DMS 273 (cell line): ENCODE measurements around the gene FGF14.

Experiments
- DNase-seq: peaks from one replicate; lab custom pipeline; 2025; ENCODE audit not compliant: unreplicated experiment; lab: John Stamatoyannopoulos, UW

Gene FGF14

DNA sequence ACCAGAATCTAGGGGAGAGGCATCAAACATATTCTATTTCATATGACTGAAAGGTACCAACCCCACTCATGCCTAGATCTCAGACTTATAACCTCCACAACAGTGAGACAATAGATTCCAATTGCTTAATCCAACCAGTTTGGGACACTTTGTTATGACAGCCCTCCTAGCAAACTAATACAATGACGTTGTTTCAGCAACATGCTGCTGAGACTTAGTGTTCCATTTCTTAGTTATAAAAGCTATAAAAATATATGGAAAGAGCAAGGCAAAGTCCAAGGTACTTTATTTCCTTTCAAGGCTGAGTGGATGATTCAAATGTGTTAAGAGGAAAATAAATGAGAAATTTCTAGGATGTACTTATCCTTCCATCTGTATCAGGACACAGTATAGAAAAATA, 352.0 kb downstream of the FGF14 start:
- no peak for DNase-seq

DNA sequence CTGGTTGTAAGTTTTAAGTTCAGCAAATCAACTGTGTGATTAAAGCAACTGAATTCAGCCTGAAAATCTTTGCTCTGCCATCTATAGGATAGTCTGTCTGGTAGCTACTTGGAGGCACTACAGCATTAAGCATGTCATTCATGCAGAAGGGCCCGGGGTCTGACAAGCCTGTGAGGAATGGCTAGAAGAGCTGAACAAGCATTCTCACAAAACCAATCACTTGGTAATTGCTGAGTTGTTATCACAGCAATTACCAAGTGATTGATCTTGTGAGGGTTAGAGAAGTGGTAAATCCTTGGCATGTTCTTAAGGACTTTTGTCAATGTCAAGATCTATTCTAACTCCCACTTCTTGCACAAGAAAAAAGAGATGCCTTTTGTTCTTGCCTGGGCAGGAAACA, 356.1 kb downstream of the FGF14 start:
- no peak for DNase-seq

DNA sequence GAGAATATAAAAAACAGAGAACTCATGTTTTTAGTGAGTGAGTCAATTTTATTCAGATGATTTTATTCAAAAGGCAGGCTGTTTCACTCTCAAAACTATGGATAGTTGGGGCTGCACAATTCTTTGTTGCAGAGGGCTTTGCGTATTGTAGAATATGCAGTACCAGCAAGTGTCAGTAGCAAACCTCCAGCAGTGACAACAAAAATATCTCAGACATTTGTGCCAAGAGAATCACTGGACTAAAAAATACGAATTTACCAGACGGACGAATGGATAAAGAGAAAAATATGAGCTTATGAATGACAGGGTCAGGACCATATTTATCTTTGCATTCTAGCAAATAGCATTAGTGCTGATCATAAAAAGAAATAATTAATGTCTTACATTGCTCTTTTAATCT, 359.1 kb downstream of the FGF14 start:
- DNase-seq: no peak

DNA sequence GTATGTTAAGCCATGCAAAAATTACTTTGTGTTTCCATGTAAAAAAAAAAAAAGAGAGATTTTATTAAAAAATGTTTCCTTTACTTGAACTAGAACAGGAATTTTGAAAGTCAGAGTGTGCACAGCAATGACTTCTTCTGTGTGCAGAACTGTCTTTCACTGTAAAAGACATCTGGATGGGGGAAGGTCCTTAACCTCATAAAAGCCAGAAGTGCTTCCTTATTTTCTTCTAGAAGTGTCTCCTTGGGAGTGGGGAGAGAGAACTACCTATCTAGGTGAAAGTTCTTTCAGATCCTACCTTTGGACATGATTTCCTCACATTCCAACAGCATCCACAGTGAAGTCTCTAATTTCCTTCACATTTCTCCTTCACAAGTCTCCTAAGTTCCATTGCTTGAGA, 360.3 kb downstream of the FGF14 start:
- no peak for DNase-seq

DNA sequence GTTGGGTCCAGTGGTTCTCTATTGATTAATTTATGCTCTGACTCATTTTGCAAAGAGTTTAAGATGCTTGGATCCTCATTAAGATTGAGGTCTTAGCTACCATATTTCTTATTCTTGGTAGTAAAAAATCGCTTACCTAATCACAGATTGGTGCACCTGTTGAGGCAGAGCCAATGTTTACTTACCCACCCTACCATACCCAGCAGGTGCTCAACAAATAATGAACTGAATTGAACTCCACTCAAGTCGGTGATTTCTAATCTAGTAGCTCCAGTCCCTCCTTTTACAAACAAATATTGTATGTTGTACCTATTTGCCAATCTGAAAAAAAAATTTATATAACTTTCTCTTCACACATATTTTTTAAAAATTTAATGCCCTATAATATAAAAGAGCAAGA, 361.0 kb downstream of the FGF14 start:
- no peak for DNase-seq

DNA sequence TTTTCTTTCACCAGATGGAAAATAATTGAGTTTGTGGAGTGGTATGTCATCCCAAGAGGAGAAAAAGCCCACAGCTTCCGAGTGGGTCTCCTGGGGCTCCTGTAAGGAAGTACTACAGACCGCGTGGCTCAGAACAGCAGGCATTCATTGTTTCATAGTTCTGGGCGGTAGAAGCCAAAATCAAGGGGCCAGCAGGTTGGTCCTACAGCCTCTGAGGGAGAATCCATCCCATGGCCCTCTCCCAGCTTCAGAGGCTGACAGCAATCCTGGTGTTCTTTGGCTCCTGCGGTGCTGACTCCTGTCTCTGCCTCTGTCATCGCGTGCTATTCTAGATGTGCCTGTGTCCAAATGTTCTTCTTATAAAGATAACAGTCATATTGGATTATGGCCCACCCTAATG, 362.6 kb downstream of the FGF14 start:
- DNase-seq: no peak

DNA sequence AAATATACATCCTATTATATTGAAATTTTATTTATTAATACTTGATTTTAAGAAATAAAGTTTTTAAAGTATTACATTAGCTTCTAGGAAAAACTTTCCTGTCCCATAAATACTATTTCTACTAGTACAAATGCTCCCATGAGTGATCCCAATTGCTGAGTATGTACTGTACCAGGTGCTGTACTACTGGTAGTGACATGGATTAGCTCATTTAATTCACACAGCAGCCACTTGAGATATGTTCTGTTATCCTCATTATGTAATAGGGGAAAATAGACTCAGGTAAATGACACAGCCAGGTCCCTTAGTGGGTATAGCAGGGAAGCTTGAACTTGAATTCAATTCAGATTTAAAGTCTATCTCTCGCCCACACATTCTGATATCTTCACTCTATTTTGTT, 363.1 kb downstream of the FGF14 start:
- no peak for DNase-seq

DNA sequence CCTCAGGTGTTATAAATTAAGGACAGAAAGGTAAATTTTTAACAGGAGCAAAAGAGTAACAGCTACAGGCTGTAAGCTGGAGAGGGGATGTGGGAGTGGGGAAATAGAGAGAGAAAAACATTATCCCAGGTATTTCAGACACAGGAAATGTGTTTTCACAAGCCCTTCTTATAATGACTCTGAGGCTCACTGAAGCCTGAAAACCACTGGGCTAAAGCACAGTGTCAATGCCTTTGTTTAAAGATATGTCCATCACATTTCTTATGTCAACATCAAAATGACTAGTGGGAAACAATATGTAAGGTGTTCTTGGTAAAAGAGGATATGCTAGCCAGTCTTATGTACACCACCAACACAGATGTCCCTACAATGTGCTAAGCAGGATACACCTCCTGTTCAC, 365.9 kb downstream of the FGF14 start:
- DNase-seq: no peak

DNA sequence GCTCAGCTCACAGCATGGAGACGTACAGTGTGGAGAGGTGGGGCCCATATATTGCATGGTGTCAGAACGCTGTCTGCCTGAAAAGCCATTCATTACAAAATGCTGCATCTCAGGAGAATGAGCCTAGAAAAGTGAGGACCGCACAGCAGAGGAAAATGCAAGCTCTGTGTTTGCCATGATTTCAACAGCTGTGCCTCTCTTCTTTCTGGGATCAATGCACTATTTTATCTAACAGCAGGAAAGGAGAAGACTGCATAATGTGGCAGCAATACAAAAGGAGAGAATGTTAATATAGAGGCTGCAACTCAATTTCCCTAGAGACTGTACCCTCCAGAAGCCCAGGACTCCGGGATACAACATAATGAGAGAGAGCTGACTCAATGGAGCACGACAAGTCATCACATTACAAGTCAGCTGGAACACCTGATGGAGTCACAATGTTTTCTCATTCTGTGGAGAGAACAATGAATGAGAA, 368.0 kb downstream of the FGF14 start:
- DNase-seq: no peak

DNA sequence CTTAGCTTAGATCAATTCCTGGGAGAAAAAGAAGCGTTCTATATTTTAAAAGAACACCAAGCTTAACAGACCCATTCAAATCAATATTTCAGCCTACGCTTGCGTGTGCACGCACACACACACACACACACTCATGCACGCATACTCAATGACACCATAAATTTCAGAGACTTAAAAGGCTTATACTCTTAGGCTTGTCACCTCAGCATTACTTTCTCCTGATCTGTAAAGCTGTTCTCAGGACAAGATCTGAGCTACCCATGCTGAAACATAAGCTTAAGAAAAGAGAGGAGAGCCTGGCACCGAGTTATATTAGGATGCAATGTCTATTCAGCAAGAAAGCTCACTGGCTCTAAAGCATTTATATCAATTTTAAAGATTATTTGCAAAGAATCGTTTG, 368.5 kb downstream of the FGF14 start:
- no peak for DNase-seq

DNA sequence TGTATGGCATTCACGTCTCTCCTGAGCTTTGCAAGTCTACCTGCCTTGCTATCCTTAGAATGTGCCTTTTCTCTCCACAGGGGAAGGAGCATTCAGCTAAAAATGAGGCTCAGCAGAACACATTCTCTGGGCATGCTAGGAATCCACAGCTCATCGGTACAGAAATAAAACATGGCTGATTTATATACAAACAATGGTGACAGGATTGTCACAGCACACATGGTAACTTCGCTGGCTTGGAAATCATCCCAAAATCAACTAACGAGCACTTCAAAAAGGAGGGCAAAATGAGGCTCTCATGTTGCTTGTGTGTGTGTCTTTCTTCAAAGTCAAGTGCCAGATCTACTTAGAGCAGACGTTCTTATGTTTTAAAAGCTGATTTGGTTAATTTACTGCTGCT, 373.0 kb downstream of the FGF14 start:
- DNase-seq: no peak

DNA sequence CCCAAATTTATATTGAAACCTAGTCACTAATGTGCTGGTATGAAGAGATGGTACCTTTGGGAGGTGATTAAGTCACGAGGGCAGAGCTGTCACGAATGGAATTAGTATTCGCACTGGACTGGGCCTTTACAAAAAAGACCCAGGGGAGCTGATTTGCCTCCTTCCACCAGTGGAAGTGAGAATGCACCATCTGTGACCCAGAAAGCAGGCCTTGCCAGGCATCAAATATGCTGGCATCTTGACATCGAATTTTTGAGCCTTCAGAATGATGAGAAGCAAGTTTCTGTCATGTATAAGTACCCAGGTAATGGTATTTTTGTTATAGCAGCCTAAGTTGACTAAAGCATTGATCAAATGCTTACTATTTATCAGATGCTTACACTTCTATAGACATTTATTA, 373.6 kb downstream of the FGF14 start:
- peak; percentile 2 for DNase-seq

DNA sequence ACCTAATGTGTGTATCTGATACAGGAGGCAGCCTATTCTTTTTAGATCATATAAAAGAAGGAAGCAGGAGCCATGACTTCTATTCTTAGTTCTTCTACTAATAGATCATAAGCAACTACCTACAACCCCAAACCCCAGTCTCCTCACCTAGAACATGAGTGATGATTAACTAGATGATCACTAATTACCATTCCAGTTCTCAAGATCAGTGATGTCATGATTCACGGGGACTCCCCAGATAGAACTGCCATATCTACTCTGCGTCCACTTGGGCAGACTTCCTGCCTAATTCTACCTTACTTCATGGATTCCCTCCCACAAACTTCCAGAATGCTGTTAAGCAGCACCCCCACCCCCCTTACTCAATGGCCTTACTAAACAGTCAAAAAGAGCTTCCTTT, 380.1 kb downstream of the FGF14 start:
- DNase-seq: no peak

DNA sequence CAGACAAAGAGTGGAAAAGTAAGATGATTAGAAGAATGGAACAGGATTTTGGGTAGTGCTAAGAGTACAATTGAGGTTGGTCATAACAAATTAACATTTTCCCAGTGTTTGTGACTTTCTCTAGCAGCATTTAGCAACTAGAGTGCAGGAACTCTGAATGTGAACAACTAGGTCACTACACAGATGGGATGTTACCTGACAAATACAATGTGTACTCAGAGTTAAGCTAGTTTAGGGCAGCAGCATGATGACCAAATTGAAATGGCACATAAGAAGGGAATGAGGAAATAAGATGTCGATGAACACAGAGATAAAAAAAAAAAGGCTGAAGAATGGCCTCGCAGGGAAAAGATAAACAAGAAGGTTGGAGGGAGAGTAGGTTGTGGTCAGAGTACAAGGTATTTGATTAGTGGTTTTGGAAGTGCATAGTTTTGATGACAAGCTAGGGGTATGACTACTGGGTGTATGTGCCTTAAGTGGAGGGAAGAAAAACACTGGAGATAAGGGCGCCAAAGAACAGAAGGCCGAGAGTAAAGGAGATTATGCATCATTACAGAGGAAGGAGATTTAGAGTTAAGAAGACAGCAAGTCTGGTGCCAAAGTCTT, 381.1 kb downstream of the FGF14 start:
- no peak for DNase-seq

DNA sequence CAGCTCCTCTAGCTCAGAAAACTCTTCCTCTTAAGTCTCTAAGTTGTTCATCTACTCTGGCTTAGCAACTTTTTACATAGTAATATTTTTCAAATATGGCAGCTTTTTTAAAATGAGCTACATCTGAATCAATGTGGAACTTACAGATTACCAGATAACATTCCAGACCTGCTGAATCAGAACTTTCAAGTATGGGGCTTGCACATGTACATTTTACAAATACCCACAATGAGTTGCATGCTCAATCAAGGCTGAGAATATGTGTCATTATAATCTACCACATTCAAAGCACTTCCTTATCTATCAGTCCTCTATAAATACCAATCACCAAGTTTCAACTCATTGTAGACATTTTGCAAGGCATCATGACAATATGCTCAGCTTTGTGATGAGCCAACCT, 383.1 kb downstream of the FGF14 start:
- DNase-seq: no peak

DNA sequence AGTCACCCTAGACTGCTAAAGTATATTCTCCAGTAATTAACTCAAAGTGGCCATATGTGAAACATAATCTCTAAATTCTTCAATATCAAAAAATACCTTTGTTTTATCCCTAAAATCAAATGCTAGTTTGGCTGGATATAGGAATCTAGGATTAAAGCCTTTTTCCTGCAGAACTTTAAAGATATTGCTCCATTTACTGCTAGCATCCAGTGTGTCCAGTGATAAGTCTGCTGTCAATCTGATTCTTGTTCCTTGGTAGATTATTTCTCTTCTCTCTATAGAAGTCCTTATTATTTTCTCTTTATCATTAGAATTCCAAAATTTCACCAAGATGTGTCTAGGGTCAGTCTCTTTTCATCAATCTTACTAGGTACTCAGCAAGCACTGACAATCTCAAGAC, 384.6 kb downstream of the FGF14 start:
- peak; percentile 5 for DNase-seq

DNA sequence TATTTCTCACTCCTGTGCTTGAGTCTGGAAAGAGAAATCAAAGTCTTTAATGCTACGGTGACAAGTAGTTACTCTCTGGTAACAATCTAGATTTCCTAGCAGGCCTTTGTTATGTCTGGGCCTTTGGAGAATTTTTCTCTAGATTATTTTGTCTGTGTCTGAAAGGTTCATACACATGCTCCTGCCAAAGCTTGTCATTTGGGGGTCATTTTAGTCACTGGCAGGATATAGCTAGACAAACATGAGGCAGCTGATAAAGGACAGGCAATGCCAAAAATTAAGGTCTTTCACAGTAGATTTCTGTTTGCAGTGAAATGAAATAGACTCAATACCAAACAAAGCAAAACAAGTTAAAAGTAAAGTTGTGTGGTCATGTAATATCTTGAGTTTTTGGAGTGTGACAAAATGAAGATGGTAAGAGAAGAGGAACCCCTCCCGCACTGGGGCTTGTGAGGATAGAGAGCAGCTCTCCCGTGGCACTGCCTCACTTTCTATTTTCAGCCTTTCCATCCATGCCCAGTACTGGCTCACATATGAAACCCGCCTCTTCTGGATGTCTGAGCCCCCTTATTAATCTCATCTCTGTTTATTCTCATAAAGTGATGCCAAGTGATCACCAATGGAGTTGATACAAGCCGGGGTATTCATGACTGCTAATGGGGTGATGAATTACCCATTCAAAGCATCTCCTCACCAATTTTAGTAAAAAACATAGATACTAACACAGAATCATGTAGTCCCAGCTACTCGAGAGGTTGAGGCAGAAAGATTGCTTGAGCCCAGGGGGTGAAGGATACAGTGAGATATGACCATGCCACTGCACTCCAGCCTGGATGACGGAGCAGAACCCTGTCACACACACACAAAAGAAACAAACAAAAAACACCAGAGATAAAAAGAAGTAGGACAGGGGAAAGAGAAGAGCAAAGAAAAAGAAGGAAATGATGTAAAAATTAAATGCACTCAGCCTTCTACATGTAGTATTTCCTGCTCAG, 389.3 kb downstream of the FGF14 start:
- no peak for DNase-seq

DNA sequence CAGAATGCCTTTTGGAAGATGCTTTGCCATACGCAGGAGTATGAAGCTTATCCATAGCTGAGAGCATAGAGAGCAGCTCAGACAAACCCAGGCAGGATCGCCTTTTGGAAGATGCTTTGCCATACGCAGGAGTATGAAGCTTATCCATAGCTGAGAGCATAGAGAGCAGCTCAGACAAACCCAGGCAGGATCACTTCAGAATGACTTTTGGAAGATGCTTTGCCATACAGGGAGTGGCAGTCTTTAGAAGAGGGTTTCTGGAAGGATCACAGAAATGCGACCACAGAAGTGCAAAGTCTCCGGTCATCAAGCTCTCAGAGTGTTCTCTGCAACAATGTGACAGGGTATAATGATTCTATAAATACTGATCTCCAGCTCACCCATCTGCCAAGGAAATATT, 390.4 kb downstream of the FGF14 start:
- DNase-seq: peak; percentile 24

DNA sequence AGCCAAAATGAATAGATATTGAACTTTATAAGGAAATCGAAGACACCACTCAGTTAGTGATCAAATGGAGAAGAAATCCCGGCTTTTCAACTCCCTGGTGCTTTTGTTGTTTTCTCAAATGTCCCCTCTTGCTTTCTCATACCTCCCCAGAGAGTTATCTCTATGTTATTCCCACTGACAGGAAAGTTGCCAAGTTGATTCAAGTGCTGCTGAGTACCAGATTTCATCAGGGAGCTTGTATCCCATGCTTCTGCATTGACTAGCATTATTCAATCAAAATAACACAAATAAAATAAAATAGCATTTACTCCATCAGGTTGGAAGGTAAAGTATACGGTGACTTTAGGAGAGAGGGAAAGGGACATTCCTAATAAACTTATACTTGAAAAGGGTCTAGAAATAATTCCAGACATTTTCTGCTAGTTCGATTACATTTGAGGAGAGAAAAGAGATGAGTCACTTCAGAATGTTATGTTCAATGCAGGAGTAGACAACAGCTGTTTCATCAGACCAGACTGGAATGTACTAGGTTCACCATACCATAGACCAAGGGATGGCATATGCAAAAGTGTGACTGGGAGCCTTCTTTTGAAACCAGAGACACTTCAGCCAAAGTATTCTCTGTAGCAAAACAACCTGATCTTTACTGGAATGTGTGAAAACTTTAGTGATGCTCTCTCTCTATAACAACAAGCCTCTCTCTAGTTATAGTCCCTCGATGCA, 397.8 kb downstream of the FGF14 start:
- peak; percentile 2 for DNase-seq

DNA sequence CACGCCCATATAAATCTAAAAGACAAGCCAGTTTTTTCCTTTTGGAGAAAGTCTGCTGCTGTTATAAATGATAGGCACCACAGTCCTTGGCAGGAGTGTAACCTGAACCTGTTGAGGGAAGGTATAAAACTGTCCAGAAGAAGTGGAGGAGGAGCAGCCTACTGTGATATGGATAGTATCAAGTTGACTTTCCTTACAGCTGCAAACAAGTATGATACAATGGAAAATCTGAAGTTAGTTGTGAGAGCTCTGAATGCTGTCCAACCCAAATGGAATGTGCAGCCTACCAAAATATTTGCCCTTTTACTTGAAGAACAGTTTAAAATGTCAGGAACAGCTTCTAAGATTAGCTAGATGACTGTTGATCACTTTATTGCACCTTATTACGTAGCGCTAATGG, 399.6 kb downstream of the FGF14 start:
- peak; percentile 16 for DNase-seq

DNA sequence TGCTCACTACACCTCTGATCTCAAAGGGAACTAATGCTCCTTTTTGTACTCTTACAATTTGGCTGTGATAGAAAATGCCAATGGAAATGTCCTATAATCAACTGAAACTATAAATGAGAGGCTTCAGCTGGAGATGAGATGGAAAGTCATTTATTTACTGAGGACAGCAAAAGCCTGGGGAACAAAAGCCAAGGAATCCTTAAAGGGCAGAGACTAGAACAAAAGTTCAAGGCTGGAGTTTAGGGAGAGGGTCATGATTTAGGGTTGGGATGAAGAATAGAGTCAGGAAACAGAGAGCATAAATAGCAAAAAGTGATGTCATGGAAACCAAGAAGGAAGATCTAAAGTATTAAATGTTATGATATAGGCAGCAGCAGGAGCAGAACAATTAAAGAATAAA, 401.1 kb downstream of the FGF14 start:
- DNase-seq: no peak

DNA sequence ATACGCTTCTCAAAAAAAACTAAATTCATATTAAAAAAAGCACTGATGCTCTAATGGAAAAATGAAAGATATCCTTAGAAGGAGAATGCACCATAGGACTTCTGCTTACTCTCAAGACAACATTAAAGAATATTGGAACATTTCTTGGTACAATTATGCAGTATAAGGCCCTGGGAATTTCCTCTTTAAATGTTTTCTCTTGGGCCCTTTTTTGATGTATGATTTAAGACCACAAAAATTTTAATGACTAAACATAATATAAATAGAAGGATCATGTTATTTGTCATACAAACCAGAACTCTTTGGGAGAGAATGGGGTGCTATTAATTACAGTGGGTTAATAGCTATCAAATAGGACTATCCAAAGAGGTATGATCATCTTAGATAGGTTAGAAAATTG, 403.7 kb downstream of the FGF14 start:
- no peak for DNase-seq
